Measurements from ENCODE around the gene EXO5.
"Not testable (repeated sequence)": the region's sequence is repeated elsewhere in the genome, so short reads cannot be mapped to it uniquely, and the experiment has no call there.

Gene EXO5

DNA sequence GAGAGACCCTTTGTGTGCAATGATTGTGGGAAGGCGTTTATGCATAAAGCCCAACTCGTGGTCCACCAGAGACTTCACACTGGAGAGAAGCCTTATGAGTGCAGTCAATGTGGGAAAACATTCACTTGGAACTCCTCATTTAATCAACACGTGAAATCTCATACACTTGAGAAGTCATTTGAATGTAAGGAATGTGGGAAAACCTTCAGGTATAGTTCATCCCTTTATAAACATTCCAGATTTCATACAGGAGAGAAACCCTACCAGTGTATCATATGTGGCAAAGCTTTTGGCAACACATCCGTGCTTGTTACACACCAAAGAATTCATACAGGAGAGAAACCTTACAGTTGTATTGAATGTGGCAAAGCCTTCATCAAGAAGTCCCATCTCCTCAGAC is 38.4 kb downstream of the EXO5 start:
- in situ Hi-C loops (cut with HindIII; ENCODE audit: low sequenced_read_pairs), result no loop called here

DNA sequence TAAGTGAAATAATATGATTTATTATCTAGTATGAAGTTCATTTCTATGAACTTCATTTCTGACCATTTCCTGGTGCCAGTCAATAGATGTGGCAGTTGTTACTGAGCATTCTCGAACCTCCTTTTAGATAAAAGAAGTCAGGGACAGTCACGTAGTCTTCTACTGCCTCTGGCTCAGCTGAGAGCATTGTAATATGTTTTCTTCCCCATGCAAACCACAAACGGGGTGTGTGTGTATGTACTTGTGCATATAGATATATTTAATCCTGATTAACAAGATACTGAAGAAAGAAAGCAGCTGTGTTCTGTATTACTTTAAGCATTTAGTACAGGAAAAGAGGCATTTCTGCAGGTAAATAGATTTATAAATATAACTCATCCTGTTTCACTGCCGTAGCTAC is 44.5 kb downstream of the EXO5 start:
- in situ Hi-C loops (cut with HindIII; ENCODE audit: low sequenced_read_pairs), result no loop called here

DNA sequence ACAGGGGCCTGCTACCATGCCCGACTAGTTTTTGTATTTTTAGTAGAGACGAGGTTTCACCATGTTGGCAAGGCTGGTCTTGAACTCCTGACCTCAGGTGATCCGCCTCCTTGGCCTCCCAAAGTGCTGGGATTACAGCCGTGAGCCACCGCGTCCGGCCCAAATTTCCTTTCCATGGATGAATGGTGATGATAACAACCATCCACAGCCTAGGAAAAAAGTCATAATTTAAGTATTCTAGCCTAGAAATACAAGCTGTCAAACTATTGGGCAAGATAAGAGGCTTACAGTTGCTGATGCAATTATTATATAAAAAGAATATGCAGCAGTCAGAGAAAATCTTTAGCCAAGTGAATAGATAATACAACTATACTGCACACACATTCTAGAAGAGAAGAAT is 46.2 kb downstream of the EXO5 start:
- in situ Hi-C loops (cut with HindIII; ENCODE audit: low sequenced_read_pairs), result not testable (repeated sequence)

DNA sequence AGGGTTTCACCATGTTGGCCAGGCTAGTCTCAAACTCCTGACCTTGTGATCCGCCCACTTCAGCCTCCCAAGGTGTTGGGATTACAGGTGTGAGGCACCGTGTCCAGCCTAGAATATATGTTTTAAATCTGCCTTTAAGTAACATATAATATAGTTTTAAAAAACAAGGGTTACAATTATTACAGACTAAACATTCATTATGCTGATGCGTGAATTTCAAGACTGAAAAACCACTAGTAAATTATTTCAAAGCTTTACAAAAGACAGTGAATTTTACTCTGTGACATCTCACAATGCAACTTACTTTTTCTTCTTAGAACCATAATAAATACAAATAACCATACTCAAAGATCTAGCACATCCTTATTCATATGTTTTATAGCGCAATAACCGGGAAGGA is 47.6 kb downstream of the EXO5 start:
- in situ Hi-C loops (cut with HindIII; ENCODE audit: low sequenced_read_pairs), result no loop called here

DNA sequence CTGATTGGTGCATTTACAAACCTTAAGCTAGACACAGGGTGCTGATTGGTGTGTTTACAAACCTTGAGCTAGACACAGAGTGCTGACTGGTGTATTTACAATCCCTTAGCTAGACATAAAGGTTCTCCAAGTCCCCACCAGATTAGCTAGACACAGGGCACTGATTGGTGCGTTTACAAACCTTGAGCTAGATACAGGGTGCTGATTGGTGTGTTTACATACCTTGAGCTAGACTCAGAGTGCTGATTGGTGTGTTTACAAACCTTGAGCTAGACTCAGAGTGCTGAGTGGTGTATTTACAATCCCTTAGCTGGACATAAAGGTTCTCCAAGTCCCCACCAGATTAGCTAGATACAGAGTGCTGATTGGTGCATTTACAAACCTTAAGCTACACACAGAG is 49.7 kb downstream of the EXO5 start:
- in situ Hi-C loops (cut with HindIII; ENCODE audit: low sequenced_read_pairs), result not testable (repeated sequence)

DNA sequence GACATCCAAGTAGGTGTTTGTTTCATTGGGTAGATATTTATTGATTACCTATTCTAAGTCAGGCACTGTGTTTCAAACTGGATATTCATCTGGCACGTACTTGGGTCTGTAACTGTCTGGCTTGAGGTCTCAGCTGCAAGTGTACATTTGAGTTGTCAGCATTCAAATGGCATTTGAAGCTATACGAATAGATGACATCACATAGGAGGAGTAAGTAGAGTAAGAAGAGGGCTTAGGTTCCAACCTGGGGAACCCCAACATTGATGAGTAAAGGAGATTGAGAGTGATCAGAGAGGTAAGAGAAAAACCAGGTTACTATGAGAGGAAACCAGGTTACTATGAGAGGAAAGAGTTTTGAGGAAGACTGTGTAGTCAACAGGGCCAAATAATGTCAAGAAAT is 53.6 kb downstream of the EXO5 start:
- in situ Hi-C loops (cut with HindIII; ENCODE audit: low sequenced_read_pairs), result no loop called here

DNA sequence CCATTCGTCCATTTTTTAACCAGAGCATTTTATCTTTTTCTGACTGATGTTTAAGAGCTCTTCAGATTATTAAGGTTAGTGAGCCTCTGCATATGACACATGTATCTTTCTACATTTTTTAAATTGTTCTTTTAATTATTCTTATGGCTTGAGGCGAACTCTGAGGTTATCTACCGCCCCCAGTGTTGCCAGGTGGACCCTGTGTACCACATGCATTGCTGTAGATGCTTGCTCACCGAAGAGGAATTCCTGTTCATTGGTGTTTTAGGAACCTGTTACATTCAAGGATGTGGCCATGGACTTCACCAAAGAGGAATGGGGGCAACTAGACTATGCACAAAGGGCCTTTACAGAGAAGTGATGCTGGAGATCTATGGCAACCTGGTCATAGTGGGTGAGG is 54.7 kb downstream of the EXO5 start:
- in situ Hi-C loops (cut with HindIII; ENCODE audit: low sequenced_read_pairs), result no loop called here

DNA sequence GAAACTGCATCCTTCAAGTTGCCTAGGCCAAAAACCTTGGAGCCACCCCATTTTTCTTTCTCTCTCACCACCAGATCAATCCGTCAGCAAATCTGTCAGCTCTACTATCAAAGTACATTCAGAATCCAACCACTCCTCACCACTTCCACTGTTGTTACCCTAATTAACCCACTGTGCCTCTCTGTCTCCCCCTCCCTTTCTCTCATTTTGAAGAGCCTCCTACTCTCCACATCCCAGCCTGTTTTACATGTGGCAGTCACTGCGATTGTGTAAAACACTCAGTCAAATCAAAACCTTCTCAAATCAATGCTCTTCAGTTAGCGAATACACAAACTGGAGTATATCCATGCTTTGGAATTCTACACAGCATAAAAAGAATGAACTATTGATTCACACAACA is 55.9 kb downstream of the EXO5 start:
- in situ Hi-C loops (cut with HindIII; ENCODE audit: low sequenced_read_pairs), result no loop called here

DNA sequence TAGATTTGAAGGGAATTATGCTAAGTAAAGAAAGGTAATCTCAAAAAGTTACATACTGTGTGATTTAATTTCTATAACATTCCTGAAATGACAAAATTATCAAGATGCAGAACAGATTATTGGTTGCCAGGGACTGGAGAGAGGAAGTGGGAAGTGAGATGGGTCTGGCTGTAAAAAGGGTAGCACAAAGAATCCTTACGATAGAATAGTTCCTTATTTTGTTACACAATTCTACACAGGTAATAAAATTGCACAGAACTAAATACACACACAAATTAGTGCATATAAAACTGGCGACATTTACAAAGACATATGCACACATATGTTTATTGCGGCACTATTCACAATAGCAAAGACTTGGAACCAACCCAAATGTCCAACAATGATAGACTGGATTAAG is 56.3 kb downstream of the EXO5 start:
- in situ Hi-C loops (cut with HindIII; ENCODE audit: low sequenced_read_pairs), result no loop called here
